Uterine smooth muscle cell (primary cell): ENCODE measurements around the gene HK1. TPM values are rescaled to one million over a fixed set of nuclear protein-coding genes. Genes with fewer than 3 reads are reported as not detected.

Experiments used
- total RNA-seq: library from RNA; depleted of rRNA; stranded (reverse); fragments of >200 nt; gene quantifications from 2 replicates; pipeline ENCODE4 v1.2.3, GENCODE V29; 2014

HK1 gene
- 129 and 210 TPM in 2 replicates for total RNA-seq

DNA sequence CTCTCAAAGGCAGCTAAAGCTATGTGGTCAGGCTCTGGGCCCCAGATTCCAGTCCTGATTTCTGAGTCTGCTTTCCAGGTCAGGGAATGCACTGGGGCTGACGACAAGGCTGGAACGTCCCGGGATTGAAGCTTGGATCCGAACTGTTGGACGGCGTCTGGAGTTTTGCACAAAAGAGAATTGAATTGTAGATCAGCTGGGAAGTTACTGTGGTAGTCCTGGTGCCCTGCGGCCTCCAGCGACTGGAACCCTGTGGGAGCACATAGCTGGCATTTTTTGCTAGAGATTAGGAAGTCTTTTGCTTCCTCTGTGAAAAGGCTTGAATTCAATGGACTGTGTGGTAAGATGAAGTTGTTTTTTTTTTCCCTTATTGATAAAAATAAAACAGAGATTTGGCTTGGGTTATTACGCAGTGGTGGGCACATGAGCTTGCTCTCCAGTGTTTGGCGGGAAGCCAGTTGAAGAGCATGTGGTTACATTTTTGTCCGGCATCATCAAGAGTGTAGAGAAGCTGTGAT, at the start of gene HK1:
Gene HK1 (plus strand): TSS at position 51 of the 518 bp plus-strand sequence.

GRCh38 chr10:69416695-69417094, 138.4 kb downstream of the HK1 start, which contains the start of gene TACR2:
Gene TACR2 (minus strand): TSS chr10:69416918. CDS start chr10:69416323, 595 bp downstream.

GRCh38 chr10:69451209-69451783, 173.0 kb downstream of the HK1 start, which contains the start of gene TSPAN15:
Gene TSPAN15 (plus strand): TSS chr10:69451465. CDS start chr10:69451595, 130 bp downstream.

Other genes starting within 250 kb of the HK1 start
- gene SRGN, start 190.4 kb upstream of the HK1 start, total RNA-seq, result 28.6 and 94.5 TPM in 2 replicates
- 44.9 and 49.0 TPM in 2 replicates for gene VPS26A, start 154.3 kb upstream of the HK1 start, total RNA-seq
- 35.7 and 54.7 TPM in 2 replicates for gene SUPV3L1, start 98.3 kb upstream of the HK1 start, total RNA-seq
- gene HKDC1, start 58.2 kb upstream of the HK1 start, total RNA-seq, result 1.3 and 10.6 TPM in 2 replicates
- 0.12 TPM in 1 of 2 replicates, not detected in the other for gene TACR2, start 138.4 kb downstream of the HK1 start, total RNA-seq
- 1.2 and 1.4 TPM in 2 replicates for gene TSPAN15, start 173.0 kb downstream of the HK1 start, total RNA-seq